A673 (cell line): ENCODE results near the gene VWF. TPM values are rescaled to one million over a fixed set of nuclear protein-coding genes. Genes with fewer than 3 reads are reported as not detected.

Source experiments
- BruUV-seq: library from RNA; stranded (reverse); fragments of 400-500 nt; replicated peaks from 2 replicates; lab custom pipeline; 2021; lab: Mats Ljungman, UMichigan
- CTCF ChIA-PET: fragments of 300-600 bp; sonication (Branson Sonifier 250); formaldehyde crosslinking; loops from one replicate; lab custom pipeline; 2022; ENCODE audit warnings: antibody characterized with exemption; lab: Charles Lee
- POLR2A ChIA-PET: fragments of 300-600 bp; sonication (Branson Sonifier 250); formaldehyde crosslinking; loops from one replicate; lab custom pipeline; 2022; ENCODE audit warnings: antibody characterized with exemption; ENCODE audit not compliant: low non-redundant PET; lab: Charles Lee
- DNase-seq: peaks from one replicate; pipeline ENCODE4 v3.0.0-alpha.2; 2015; ENCODE audit warnings: low spot score
- H3K27ac ChIP-seq: fragments of 200-600 bp; sonication (generic); 2 replicates; pipeline ENCODE4 v1.5.1; 2016; ENCODE audit warnings: mixed run types, low read depth, mild to moderate bottlenecking, mixed read lengths, antibody characterized with exemption, low read length; ENCODE audit not compliant: poor library complexity, severe bottlenecking
- H3K27me3 ChIP-seq: fragments of 200-600 bp; sonication (generic); replicated peaks from 2 replicates; pipeline ENCODE4 v1.6.1; 2017; ENCODE audit warnings: mixed run types, low read depth, mild to moderate bottlenecking, mixed read lengths, antibody characterized with exemption, low read length; ENCODE audit not compliant: insufficient read depth, poor library complexity
- H3K36me3 ChIP-seq: fragments of 200-600 bp; sonication (generic); 2 replicates; pipeline ENCODE4 v1.6.1; 2016; ENCODE audit warnings: mixed run types, mild to moderate bottlenecking, mixed read lengths, antibody characterized with exemption, low read length; ENCODE audit not compliant: insufficient read depth, poor library complexity, severe bottlenecking
- H3K4me1 ChIP-seq: fragments of 200-600 bp; sonication (generic); 2 replicates; pipeline ENCODE4 v1.6.1; 2017; ENCODE audit warnings: mixed run types, mild to moderate bottlenecking, mixed read lengths, antibody characterized with exemption, low read length; ENCODE audit not compliant: insufficient read depth, poor library complexity, severe bottlenecking
- H3K4me3 ChIP-seq: fragments of 200-600 bp; sonication (generic); 2 replicates; pipeline ENCODE4 v1.5.1; 2016; ENCODE audit warnings: low read depth, mixed run types, mild to moderate bottlenecking, mixed read lengths, low read length; ENCODE audit not compliant: poor library complexity, severe bottlenecking
- H3K9me3 ChIP-seq: fragments of 200-600 bp; sonication (generic); 2 replicates; pipeline ENCODE4 v1.6.1; 2016; ENCODE audit warnings: mixed run types, low read depth, mild to moderate bottlenecking, mixed read lengths, antibody characterized with exemption, low read length; ENCODE audit not compliant: poor library complexity, severe bottlenecking
- EZH2 ChIP-seq: fragments of 200-600 bp; sonication (generic); IDR thresholded peaks from 2 replicates; pipeline ENCODE4 v1.6.1; 2017; ENCODE audit warnings: borderline replicate concordance, low read depth, mild to moderate bottlenecking, mixed read lengths, antibody characterized with exemption, low read length; ENCODE audit not compliant: poor library complexity, severe bottlenecking
- intact Hi-C: fragments of 100-400 bp; cut with micrococcal nuclease; formaldehyde crosslinking; loops from one replicate; pipeline ENCODE4 v1.10.0; 2022; ENCODE audit not compliant: unreplicated experiment
- total RNA-seq: library from RNA; stranded (reverse); gene quantifications from 2 replicates; pipeline ENCODE4 v1.2.3, GENCODE V29; 2021
- TF ChIP-seq, protein P1 (sequence below): fragments of 300-800, 200-600 bp; sonication (generic); conservative IDR thresholded peaks from 2 replicates; pipeline ENCODE4 v1.5.1; 2017; ENCODE audit warnings: low read depth, mild to moderate bottlenecking, antibody characterized with exemption, low read length, moderate library complexity, mixed read lengths

The VWF gene
- total RNA-seq, 1 experiment from 2014 or later = not detected

DNA sequence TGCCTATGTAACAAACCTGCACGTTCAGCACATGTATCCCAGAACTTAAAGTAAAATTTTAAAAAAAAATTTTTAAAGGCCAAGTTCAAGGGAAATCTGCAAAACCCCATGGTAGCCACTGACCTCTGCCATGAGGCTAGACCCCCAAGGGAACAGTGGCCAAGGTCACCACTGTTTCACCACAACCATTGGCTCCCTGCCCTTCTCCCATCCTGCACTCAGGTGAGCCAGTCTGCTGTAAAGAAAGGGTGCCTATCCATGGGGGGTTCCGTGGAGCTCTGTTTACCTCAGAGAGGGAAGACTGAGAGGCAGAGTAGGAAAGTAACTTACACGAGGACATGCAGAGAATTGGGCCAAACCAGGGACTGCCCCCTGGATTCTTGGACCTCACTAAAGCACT is 38.6 kb downstream of the VWF start:
- Histone ChIP-seq H3K4me3 (no peak overlapping the region), H3K27me3 (no peaks in the 10 kb centered on the region), H3K9me3 (no peaks in the 10 kb centered on the region), H3K4me1 (no peaks in the 10 kb centered on the region), H3K36me3 (no peaks in the 10 kb centered on the region), H3K27ac (no peak overlapping the region)
- no TSS peak for BruUV-seq
- TF ChIP-seq EZH2 = no peak
- TF ChIP-seq, protein P1, sequence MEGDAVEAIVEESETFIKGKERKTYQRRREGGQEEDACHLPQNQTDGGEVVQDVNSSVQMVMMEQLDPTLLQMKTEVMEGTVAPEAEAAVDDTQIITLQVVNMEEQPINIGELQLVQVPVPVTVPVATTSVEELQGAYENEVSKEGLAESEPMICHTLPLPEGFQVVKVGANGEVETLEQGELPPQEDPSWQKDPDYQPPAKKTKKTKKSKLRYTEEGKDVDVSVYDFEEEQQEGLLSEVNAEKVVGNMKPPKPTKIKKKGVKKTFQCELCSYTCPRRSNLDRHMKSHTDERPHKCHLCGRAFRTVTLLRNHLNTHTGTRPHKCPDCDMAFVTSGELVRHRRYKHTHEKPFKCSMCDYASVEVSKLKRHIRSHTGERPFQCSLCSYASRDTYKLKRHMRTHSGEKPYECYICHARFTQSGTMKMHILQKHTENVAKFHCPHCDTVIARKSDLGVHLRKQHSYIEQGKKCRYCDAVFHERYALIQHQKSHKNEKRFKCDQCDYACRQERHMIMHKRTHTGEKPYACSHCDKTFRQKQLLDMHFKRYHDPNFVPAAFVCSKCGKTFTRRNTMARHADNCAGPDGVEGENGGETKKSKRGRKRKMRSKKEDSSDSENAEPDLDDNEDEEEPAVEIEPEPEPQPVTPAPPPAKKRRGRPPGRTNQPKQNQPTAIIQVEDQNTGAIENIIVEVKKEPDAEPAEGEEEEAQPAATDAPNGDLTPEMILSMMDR = no peak
- intact Hi-C loops = no loop called here
- ChIA-PET CTCF (no interaction called here), POLR2A (no interaction called here)
- no peak for DNase-seq

- Histone ChIP-seq H3K9me3 (no peaks in the 10 kb centered on the region), H3K27ac (no peak overlapping the region), H3K4me3 (no peak overlapping the region), H3K27me3 (no peaks in the 10 kb centered on the region), H3K4me1 (no peaks in the 10 kb centered on the region), H3K36me3 (no peaks in the 10 kb centered on the region)
- intact Hi-C loops = no loop called here
- no TSS peak for BruUV-seq
- CTCF ChIA-PET = no interaction called here
- DNase-seq = no peak
- POLR2A ChIA-PET = no interaction called here
- TF ChIP-seq, protein P1 = no peak
- TF ChIP-seq EZH2 = no peak
Observed at GRCh38 chr12:6084969-6085450, 39.5 kb downstream of the VWF start.

DNA sequence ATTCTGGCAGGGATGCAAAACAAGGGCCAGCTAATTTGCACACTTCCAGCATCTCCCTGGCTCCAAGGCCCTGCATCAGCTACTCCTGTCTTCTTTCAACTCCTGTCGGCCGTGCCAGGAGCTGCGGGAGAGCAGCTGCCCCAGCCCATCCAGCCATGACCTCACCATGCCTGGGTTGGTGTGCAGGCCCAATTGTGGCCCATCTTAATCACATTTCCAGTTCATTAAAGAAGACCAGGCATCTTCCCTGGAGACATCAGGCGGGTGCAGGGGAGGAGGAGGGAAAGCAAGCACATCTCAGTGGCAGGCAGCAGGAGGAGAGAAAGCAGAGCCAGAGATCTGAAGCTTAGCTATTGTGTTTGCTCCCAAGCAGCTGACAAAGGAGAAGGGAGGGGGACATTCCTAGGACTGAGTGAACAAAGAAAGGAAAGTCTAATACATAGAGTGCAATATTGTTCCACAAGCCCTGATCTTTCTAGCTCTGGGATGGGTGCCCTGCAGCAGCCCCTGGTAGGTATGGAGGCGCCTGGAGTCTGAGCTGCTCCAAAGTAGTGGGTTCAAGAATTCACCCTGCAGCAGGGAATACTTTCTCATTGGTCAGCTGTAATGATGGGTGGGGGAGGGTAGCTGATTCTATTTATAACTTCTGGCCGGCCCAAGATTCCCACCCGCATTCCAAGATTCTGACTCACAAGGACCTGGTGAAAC is 40.1 kb downstream of the VWF start:
- H3K4me3 ChIP-seq = no peak overlapping the region
- H3K9me3 ChIP-seq = no peaks in the 10 kb centered on the region
- no peaks in the 10 kb centered on the region for H3K36me3 ChIP-seq
- no peaks in the 10 kb centered on the region for H3K27me3 ChIP-seq
- intact Hi-C loops = no loop called here
- H3K4me1 ChIP-seq = no peaks in the 10 kb centered on the region
- ChIA-PET POLR2A (no interaction called here), CTCF (no interaction called here)
- TF ChIP-seq, protein P1 = no peak
- no peak for TF ChIP-seq EZH2
- no TSS peak for BruUV-seq
- no peak overlapping the region for H3K27ac ChIP-seq
- no peak for DNase-seq
